Right renal cortex interstitium (tissue), 3 donors: ENCODE data around the gene ITPRID1. TPM values are rescaled to one million over a fixed set of nuclear protein-coding genes. Genes with fewer than 3 reads are reported as not detected.
"Not testable (repeated sequence)": the region's sequence is repeated elsewhere in the genome, so short reads cannot be mapped to it uniquely, and the experiment has no call there.

Experiments used
- DNase-seq, 3 donors: peaks; one replicate each; pipeline ENCODE4 v3.0.0-alpha.2; 2013; ENCODE audit warnings: low read depth in 3 of 3, low spot score in 2 of 3
- polyA plus RNA-seq, 3 donors: library from polyadenylated mRNA; unstranded; fragments of 120-200 nt; gene quantifications; one replicate each; pipeline ENCODE4 v1.2.1, GENCODE V29; 2013; ENCODE audit not compliant: insufficient read length in 3 of 3

The ITPRID1 gene
- polyA plus RNA-seq, result not detected

- no peak for DNase-seq
Measured at GRCh38 chr7:31513790-31514189, at the start of gene ITPRID1. Gene ITPRID1, plus strand, starts transcription at chr7:31514090. Its CDS starts 38,935 bp downstream, at chr7:31553025.

GRCh38 chr7:31464601-31465000, 49.3 kb upstream of the ITPRID1 start:
- DNase-seq, result no peak

GRCh38 chr7:31465285-31465684, 48.6 kb upstream of the ITPRID1 start:
- no peak for DNase-seq

- no peak for DNase-seq
Measured at GRCh38 chr7:31466036-31466435, 47.9 kb upstream of the ITPRID1 start.

- DNase-seq, result not testable (repeated sequence)
Measured at GRCh38 chr7:31470883-31471282, 43.0 kb upstream of the ITPRID1 start.

GRCh38 chr7:31475368-31475767, 38.5 kb upstream of the ITPRID1 start:
- DNase-seq, result no peak

GRCh38 chr7:31476073-31476745, 37.7 kb upstream of the ITPRID1 start:
- DNase-seq, result no peak

GRCh38 chr7:31476941-31477677, 36.8 kb upstream of the ITPRID1 start:
- no peak for DNase-seq

GRCh38 chr7:31478018-31478417, 35.9 kb upstream of the ITPRID1 start:
- no peak for DNase-seq

GRCh38 chr7:31478721-31479120, 35.2 kb upstream of the ITPRID1 start:
- no peak for DNase-seq

- no peak for DNase-seq
Measured at GRCh38 chr7:31487071-31487470, 26.8 kb upstream of the ITPRID1 start.

- no peak for DNase-seq
Measured at GRCh38 chr7:31487476-31487875, 26.4 kb upstream of the ITPRID1 start.

- DNase-seq, result no peak
Measured at GRCh38 chr7:31488562-31489203, 25.2 kb upstream of the ITPRID1 start.

GRCh38 chr7:31490796-31491314, 23.0 kb upstream of the ITPRID1 start:
- DNase-seq, result no peak

GRCh38 chr7:31492086-31492485, 21.8 kb upstream of the ITPRID1 start:
- DNase-seq, result no peak

GRCh38 chr7:31493714-31494181, 20.1 kb upstream of the ITPRID1 start:
- no peak for DNase-seq

GRCh38 chr7:31494421-31494820, 19.5 kb upstream of the ITPRID1 start:
- no peak for DNase-seq

GRCh38 chr7:31495653-31496052, 18.2 kb upstream of the ITPRID1 start:
- DNase-seq, result no peak

- DNase-seq, result peak in 2 of 3 donors; percentile 5 to 21
Measured at GRCh38 chr7:31497516-31497915, 16.4 kb upstream of the ITPRID1 start.

- no peak for DNase-seq
Measured at GRCh38 chr7:31500656-31501055, 13.2 kb upstream of the ITPRID1 start.

GRCh38 chr7:31508823-31509222, 5.1 kb upstream of the ITPRID1 start:
- DNase-seq, result no peak
